Tibial artery (tissue), 4 donors: ENCODE data around the gene TMEM92.
"Not testable (repeated sequence)": the region's sequence is repeated elsewhere in the genome, so short reads cannot be mapped to it uniquely, and the experiment has no call there.

Experiments used
- DNase-seq, 2 donors: peaks; one replicate each; pipeline ENCODE4 v3.0.0-alpha.2; 2019
- H3K27ac ChIP-seq, 2 donors: fragments of 200-600 bp; sonication (generic) in 1 of 2; 1 replicate in 1 of 2; 2 replicates in 1 of 2; pipeline ENCODE4 v1.5.1; 2018 to 2019; ENCODE audit warnings: mild to moderate bottlenecking in 1 of 2
- H3K27me3 ChIP-seq, 2 donors: fragments of 200-600 bp; sonication (generic) in 1 of 2; one replicate each; pipeline versions ENCODE4 v1.5.1 to v1.6.0; 2016 to 2019
- H3K36me3 ChIP-seq, 3 donors: fragments of 200-600 bp; sonication (generic) in 2 of 3; one replicate each; pipeline ENCODE4 v1.5.1; 2016 to 2019; ENCODE audit warnings: mild to moderate bottlenecking in 2 of 3
- H3K4me1 ChIP-seq, 4 donors: fragments of 200-600 bp; sonication (generic) in 2 of 4; 1 replicate in 3 of 4; 2 replicates in 1 of 4; pipeline ENCODE4 v1.5.1; 2016 to 2019
- H3K4me3 ChIP-seq, 2 donors: fragments of 200-600 bp; sonication (generic) in 1 of 2; 1 replicate in 1 of 2; 2 replicates in 1 of 2; pipeline ENCODE4 v1.5.1; 2018 to 2019; ENCODE audit warnings: mild to moderate bottlenecking in 2 of 2
- H3K9me3 ChIP-seq, 3 donors: fragments of 200-600 bp; sonication (generic) in 1 of 3; one replicate each; pipeline ENCODE4 v1.5.1; 2016 to 2019
- intact Hi-C: fragments of 100-400 bp; cut with DNase I; formaldehyde crosslinking; loops from one replicate; pipeline ENCODE4 v1.15.0; 2023; ENCODE audit warnings: low total_unique reads
- TF ChIP-seq, protein P1 (sequence below), 2 experiments: fragments of 200-600 bp in 1 of 2; fragments of 450-650 bp in 1 of 2; IDR thresholded peaks; one replicate each; pipeline ENCODE4 v1.5.1; 2017 to 2019; ENCODE audit warnings: antibody characterized with exemption in 2 of 2, mild to moderate bottlenecking in 1 of 2, moderate library complexity in 1 of 2

Gene TMEM92

DNA sequence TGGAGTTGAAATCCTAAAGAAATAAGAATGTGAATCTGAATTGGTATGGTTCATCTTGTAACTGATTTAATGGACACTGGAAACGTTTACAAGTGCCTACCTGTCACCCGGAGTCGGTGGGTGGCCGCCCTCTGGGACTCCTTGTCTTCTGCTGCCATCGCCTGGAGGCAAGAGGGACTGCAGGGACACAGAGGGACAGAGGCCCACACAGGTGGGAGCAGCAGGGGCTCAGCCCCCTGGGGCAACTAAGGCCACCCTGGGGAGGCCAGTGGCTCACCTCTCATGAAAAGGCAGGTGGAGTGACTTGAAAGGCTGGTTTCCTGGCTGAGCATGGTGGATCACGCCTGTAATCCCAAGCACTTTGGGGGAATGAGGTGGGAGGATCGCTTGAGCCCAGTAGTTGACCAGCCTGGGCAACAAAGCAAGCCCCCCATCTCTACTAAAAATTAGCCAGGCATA, 23.2 kb downstream of the TMEM92 start:
- Histone ChIP-seq H3K36me3 (no peaks in the 10 kb centered on the region), H3K9me3 (no peaks in the 10 kb centered on the region), H3K4me3 (no peak overlapping the region), H3K4me1 (no peaks in the 10 kb centered on the region), H3K27me3 (no peaks in the 10 kb centered on the region), H3K27ac (no peak overlapping the region)
- intact Hi-C loops = loop anchor here (2.0 to 5.0 kb wide), 2 partner anchors 95 to 205 kb away; no protein-coding TSS in a partner anchor
- TF ChIP-seq, protein P1, sequence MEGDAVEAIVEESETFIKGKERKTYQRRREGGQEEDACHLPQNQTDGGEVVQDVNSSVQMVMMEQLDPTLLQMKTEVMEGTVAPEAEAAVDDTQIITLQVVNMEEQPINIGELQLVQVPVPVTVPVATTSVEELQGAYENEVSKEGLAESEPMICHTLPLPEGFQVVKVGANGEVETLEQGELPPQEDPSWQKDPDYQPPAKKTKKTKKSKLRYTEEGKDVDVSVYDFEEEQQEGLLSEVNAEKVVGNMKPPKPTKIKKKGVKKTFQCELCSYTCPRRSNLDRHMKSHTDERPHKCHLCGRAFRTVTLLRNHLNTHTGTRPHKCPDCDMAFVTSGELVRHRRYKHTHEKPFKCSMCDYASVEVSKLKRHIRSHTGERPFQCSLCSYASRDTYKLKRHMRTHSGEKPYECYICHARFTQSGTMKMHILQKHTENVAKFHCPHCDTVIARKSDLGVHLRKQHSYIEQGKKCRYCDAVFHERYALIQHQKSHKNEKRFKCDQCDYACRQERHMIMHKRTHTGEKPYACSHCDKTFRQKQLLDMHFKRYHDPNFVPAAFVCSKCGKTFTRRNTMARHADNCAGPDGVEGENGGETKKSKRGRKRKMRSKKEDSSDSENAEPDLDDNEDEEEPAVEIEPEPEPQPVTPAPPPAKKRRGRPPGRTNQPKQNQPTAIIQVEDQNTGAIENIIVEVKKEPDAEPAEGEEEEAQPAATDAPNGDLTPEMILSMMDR (IDR thresholded peaks at IDR 0.05) = peak; percentile 95 to 99
- DNase-seq = peak; percentile 77 to 85

- H3K27ac ChIP-seq = no peak overlapping the region
- no peaks in the 10 kb centered on the region for H3K27me3 ChIP-seq
- H3K4me1 ChIP-seq = no peaks in the 10 kb centered on the region
- H3K36me3 ChIP-seq = no peaks in the 10 kb centered on the region
- no peaks in the 10 kb centered on the region for H3K9me3 ChIP-seq
- no peak for DNase-seq
- intact Hi-C loops = loop anchor here (5.0 kb wide), 1 partner anchor 206 kb away; no protein-coding TSS in a partner anchor
- no peak overlapping the region for H3K4me3 ChIP-seq
- TF ChIP-seq, protein P1 (IDR thresholded peaks at IDR 0.05) = no peak
These were observed 23.8 kb downstream of the TMEM92 start for GRCh38 chr17:50298018-50298417.

GRCh38 chr17:50299776-50300175, 25.5 kb downstream of the TMEM92 start:
- Histone ChIP-seq H3K36me3 (no peaks in the 10 kb centered on the region), H3K4me1 (peaks cover 0 to 7% (median 4%) of the 10 kb centered on the region in 4 donors), H3K27me3 (no peaks in the 10 kb centered on the region), H3K4me3 (no peak overlapping the region), H3K27ac (no peak overlapping the region), H3K9me3 (no peaks in the 10 kb centered on the region)
- no peak for DNase-seq
- TF ChIP-seq, protein P1 (IDR thresholded peaks at IDR 0.05) = no peak
- intact Hi-C loops = loop anchor here (5.0 to 10.0 kb wide), 2 partner anchors 207 to 275 kb away; no protein-coding TSS in a partner anchor

- not testable (repeated sequence) for H3K27me3 ChIP-seq, DNase-seq, H3K4me3 ChIP-seq, H3K27ac ChIP-seq, H3K36me3 ChIP-seq, H3K9me3 ChIP-seq
- intact Hi-C loops = loop anchor here (10.0 kb wide), 1 partner anchor 276 kb away; no protein-coding TSS in a partner anchor
- peaks cover 0 to 17% (median 12%) of the 10 kb centered on the region in 4 donors for H3K4me1 ChIP-seq
These were observed 26.6 kb downstream of the TMEM92 start for GRCh38 chr17:50300824-50301223.

DNA sequence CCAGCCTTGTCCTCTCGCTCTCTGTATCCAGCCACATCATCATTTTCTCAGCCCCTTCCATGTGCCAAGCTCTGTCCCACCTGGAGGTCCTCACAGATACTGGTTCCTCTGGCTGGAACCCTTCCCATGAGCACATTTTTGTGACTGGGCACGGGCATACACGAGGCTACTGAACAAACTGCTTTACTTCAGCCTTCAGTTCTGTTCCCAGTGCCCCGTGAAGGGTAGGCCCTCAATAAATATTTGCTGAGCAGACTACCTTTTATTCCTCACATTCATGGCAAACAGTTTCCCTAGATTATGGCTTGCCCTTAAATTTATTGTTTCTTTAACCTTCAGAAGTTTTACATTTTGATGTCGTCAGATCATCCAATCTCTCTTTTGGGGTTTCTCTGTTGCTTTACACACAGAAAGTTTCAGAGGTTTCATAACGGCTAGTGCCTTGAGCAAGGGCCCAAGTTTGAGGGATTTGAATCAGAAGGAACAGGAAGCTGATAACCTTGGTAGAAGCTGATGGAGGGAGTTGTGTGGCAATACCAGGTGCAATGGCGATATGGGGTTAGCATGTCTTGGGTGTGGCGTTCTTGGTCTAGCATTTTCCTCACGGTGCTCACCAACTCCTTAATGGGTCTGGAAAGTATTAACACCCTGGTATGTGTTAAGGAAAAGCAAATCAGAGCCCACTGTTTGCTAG, 27.8 kb downstream of the TMEM92 start:
- DNase-seq = no peak
- no peaks in the 10 kb centered on the region for H3K36me3 ChIP-seq
- no peaks in the 10 kb centered on the region for H3K9me3 ChIP-seq
- intact Hi-C loops = loop anchor here (10.0 kb wide), 1 partner anchor 277 kb away; no protein-coding TSS in a partner anchor
- no peak overlapping the region for H3K4me3 ChIP-seq
- no peaks in the 10 kb centered on the region for H3K27me3 ChIP-seq
- peaks cover 0 to 17% (median 12%) of the 10 kb centered on the region in 4 donors for H3K4me1 ChIP-seq
- no peak overlapping the region for H3K27ac ChIP-seq
- TF ChIP-seq, protein P1 (IDR thresholded peaks at IDR 0.05) = no peak

DNA sequence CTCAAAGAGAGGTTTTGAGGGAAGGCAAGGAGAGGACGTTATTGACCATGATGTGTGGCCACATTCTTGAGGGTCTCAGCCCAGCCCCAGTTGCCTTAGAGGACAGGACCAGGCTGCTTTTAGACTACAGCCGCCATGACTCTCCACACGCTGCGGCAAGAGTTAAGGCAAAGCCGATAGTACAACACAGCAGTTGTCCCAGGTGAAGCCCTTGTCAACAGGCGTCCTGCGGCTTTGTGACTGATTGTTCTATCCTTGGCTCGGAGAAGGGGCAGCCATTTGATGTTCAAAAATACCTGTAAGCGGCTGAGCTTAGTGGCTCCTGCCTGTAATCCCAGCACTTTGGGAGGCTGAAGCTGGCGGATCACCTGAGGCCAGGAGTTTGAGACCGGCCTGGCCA, 28.8 kb downstream of the TMEM92 start:
- Histone ChIP-seq H3K36me3 (no peaks in the 10 kb centered on the region), H3K4me1 (peaks cover 0 to 17% (median 12%) of the 10 kb centered on the region in 4 donors), H3K9me3 (no peaks in the 10 kb centered on the region), H3K27ac (no peak overlapping the region), H3K4me3 (no peak overlapping the region), H3K27me3 (no peaks in the 10 kb centered on the region)
- no peak for DNase-seq
- TF ChIP-seq, protein P1 (IDR thresholded peaks at IDR 0.05) = no peak
- intact Hi-C loops = loop anchor here (10.0 kb wide), 1 partner anchor 278 kb away; no protein-coding TSS in a partner anchor
